ENCODE measurements around the gene COX7B.

COX7B gene

DNA sequence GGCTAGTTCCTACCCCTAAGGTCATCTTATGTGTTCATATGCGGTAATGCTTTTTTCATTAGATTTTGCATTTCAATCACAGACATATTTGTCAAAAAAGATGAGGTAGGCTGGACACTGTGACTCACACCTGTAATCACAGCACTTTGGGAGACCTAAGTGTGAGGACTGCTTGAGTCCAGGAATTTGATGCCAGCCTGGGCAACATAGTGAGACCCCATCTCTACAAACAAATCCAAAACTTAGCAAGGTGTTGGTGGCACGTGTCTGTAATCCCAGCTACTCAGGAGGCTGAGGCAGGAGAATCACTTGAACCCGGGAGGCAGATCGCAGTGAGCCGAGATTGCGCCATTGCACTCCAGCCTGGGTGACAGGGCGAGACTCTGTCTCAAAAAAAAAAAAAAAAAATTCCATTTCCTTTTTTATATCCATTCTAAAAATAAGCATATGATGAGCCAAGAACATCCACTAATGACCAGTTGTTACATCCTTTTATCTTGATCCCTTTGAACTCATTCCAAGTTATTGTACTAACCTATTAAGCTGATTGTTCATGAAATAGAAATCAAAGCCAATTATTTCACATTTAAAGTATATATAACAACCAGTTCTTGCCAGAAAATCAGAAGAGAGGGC is 46.8 kb downstream of the COX7B start:
- no peak for DNase-seq

- no peak for DNase-seq
Measured at GRCh38 chrX:77946571-77946970, 47.3 kb downstream of the COX7B start.

DNA sequence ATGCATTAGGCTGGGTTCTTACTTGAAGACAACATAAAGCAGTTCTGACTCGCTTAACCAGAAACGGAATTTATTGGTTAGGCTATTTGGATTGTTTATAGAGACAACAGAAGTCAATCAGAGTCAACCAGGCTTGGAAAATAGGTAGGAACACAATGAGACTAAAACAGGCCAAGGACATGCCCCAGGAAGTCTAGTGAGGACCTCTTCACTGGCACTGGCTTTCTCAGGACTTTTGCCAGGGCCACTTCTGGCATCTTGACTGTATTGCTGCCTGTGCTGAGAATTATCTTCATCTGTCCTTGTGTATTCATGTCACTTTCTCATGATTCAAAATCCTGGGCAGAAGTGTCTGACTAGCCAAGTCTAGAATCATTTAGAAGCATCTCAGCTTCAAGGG is 50.6 kb downstream of the COX7B start:
- DNase-seq = no peak

GRCh38 chrX:77952173-77952572 is 52.9 kb downstream of the COX7B start:
- no peak for DNase-seq

- no peak for DNase-seq
Measured at GRCh38 chrX:77953302-77953701, 54.0 kb downstream of the COX7B start.

DNA sequence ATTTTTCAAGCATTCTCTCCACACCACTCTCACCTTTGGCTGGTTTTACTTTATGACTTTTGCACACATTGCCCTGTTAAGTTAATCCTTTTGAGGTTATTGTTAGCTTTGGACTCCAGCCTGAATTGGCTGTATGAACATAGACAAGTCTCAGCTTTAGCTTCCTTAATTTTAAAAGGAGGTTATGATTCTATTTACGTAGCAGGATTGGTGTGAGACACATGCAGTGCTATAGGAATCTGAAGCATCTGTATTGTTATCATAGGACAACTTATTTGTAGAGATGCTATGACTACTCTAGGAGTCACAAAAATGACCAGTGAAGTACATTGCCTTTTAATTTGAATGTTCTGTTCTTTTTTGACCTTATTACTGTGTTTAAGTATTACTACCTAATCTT is 54.4 kb downstream of the COX7B start:
- no peak for DNase-seq

Measured in femur (tissue), 1 donor.